Measurements from ENCODE around the gene PARVB. TPM values are rescaled to one million over a fixed set of nuclear protein-coding genes. Genes with fewer than 3 reads are reported as not detected.
A peak's percentile ranks its signal among the peaks of the same experiment; 100 is the strongest.

The PARVB gene
- total RNA-seq, 2 donors from 2014 or later: 43.8 to 86.5 TPM

- H3K27me3 ChIP-seq: no peaks in the 10 kb centered on the region
- no peak overlapping the region for H3K27ac ChIP-seq
- no peak for TF ChIP-seq CTCF (IDR thresholded peaks at IDR 0.05)
- no peak overlapping the region for H3K4me3 ChIP-seq
- no peaks in the 10 kb centered on the region for H3K9me3 ChIP-seq
- no peak for DNase-seq (ENCODE audit: low spot score)
- peaks cover 56% of the 10 kb centered on the region for H3K36me3 ChIP-seq
- peaks cover 0 to 10% of the 10 kb centered on the region in 2 donors for H3K4me1 ChIP-seq
These were observed 28.9 kb upstream of the PARVB start for GRCh38 chr22:43995057-43995685.

- Histone ChIP-seq H3K27me3 (no peaks in the 10 kb centered on the region), H3K9me3 (no peaks in the 10 kb centered on the region), H3K36me3 (peaks cover 50% of the 10 kb centered on the region), H3K4me1 (peaks cover 0 to 10% of the 10 kb centered on the region in 2 donors), H3K27ac (peak overlapping the region in 1 of 2 donors; percentile 16), H3K4me3 (no peak overlapping the region)
- DNase-seq (ENCODE audit: low spot score): no peak
- no peak for TF ChIP-seq CTCF (IDR thresholded peaks at IDR 0.05)
These were observed 28.3 kb upstream of the PARVB start for GRCh38 chr22:43995798-43996169.

GRCh38 chr22:43996170-43996980, 27.7 kb upstream of the PARVB start:
- peak overlapping the region in 1 of 2 donors; percentile 16 for H3K27ac ChIP-seq
- no peak for DNase-seq (ENCODE audit: low spot score)
- H3K4me1 ChIP-seq: peaks cover 0 to 10% of the 10 kb centered on the region in 2 donors
- TF ChIP-seq CTCF (IDR thresholded peaks at IDR 0.05): no peak
- H3K27me3 ChIP-seq: no peaks in the 10 kb centered on the region
- no peaks in the 10 kb centered on the region for H3K9me3 ChIP-seq
- H3K4me3 ChIP-seq: no peak overlapping the region
- H3K36me3 ChIP-seq: peaks cover 44% of the 10 kb centered on the region

GRCh38 chr22:43996981-43997265, 27.2 kb upstream of the PARVB start:
- Histone ChIP-seq H3K36me3 (peaks cover 39% of the 10 kb centered on the region), H3K27me3 (no peaks in the 10 kb centered on the region), H3K4me3 (no peak overlapping the region), H3K4me1 (peaks cover 0 to 10% of the 10 kb centered on the region in 2 donors), H3K27ac (no peak overlapping the region), H3K9me3 (no peaks in the 10 kb centered on the region)
- no peak for TF ChIP-seq CTCF (IDR thresholded peaks at IDR 0.05)
- DNase-seq (ENCODE audit: low spot score): no peak

GRCh38 chr22:43998679-43999264, 25.3 kb upstream of the PARVB start:
- Histone ChIP-seq H3K9me3 (no peaks in the 10 kb centered on the region), H3K27me3 (no peaks in the 10 kb centered on the region), H3K27ac (peak overlapping the region; percentile 38 to 73), H3K4me1 (peaks cover 0 to 23% of the 10 kb centered on the region in 2 donors), H3K36me3 (peaks cover 30% of the 10 kb centered on the region), H3K4me3 (no peak overlapping the region)
- DNase-seq (ENCODE audit: low spot score): no peak
- no peak for TF ChIP-seq CTCF (IDR thresholded peaks at IDR 0.05)

Data from right atrium auricular region (tissue), 2 donors.